SK-N-SH treated with all-trans-retinoic acid at 6 μM for 48 hours (cell line): ENCODE results near the gene LRRC41.
"Not testable (repeated sequence)": the region's sequence is repeated elsewhere in the genome, so short reads cannot be mapped to it uniquely, and the experiment has no call there.

Experiments used
- SNAI2 ChIP-seq: fragments of 250-450 bp; sonication (Bioruptor Pico); IDR thresholded peaks from 2 replicates; pipeline ENCODE4 v1.5.0; 2020; ENCODE audit warnings: mild to moderate bottlenecking, moderate library complexity
- ZNF565 ChIP-seq: fragments of 450-650 bp; formaldehyde crosslinking; conservative IDR thresholded peaks from 2 replicates; pipeline ENCODE4 v1.5.0; 2020; ENCODE audit warnings: low read depth, mild to moderate bottlenecking, moderate library complexity

DNA sequence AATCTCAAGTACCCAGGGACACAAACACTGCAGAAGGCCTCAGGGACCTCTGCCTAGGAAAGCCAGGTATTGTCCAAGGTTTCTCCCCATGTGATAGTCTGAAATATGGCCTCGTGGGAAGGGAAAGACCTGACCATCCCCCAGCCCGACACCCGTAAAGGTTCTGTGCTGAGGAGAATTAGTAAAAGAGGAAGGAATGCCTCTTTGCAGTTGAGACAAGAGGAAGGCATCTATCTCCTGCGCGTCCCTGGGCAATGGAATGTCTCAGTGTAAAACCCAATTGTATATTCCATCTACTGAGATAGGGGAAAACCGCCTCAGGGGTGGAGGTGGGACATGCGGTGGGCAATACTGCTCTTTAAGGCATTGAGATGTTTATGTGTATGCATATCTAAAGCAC, 26.4 kb upstream of the LRRC41 start:
- TF ChIP-seq SNAI2, ZNF565 (CRISPR knock-in tag): not testable (repeated sequence)
